ENCODE results near the gene MUC22.
"Not testable (repeated sequence)": the region's sequence is repeated elsewhere in the genome, so short reads cannot be mapped to it uniquely, and the experiment has no call there.

Gene MUC22

GRCh38 chr6:31010393-31011060 lies at the start of gene MUC22:
Gene MUC22, plus strand, starts transcription at chr6:31010474. Its CDS starts 233 bp downstream, at chr6:31010707.
- no peak for DNase-seq

GRCh38 chr6:30960907-30961673 lies 49.2 kb upstream of the MUC22 start:
- no peak for DNase-seq

DNA sequence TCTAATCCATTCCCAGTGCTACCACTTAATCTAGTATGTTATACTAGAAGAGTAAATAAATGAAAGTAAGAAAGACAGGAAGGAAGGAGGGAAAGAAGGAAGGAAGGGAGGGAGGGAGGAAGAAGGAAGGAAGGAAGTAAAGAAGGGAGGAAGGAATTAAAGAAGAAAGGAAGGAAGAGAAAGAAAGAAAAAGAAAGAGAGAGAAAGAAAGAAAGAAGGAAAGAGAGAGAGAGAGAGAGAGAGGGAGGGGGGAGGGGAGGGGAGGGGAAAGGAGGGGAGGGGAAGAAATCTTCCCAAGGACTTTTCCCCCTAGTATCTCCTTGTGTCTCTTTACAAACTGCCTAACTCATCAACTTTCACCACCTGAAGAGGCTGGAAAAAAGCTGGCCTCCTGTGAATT lies 47.6 kb upstream of the MUC22 start:
- DNase-seq, result no peak

- no peak for DNase-seq
Observed at GRCh38 chr6:30963641-30964040, 46.6 kb upstream of the MUC22 start.

DNA sequence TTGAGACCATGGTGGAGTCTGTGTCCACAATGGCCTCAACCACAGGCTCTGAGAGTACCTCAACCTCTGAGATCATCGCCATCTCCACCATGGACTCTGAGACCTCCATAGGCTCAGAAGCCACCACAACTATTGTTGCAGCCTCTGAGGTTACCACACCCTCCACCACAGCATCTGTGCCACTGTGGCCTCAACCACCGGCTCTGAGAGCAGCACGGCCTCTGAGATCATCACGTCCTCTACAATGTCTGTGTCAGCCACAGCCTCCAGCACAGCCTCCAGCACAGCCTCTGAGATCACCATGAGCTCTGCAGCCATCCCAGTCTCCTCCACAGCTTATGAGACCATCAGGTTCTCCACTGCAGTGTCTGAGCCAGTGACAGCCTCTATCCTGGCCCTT lies 46.2 kb upstream of the MUC22 start:
- DNase-seq, result no peak

- no peak for DNase-seq
Observed at GRCh38 chr6:30965140-30965601, 45.1 kb upstream of the MUC22 start.

GRCh38 chr6:30966154-30966553 lies 44.1 kb upstream of the MUC22 start:
- DNase-seq, result no peak

- not testable (repeated sequence) for DNase-seq
Observed at GRCh38 chr6:30969171-30969570, 41.1 kb upstream of the MUC22 start.

GRCh38 chr6:30970946-30971345 lies 39.3 kb upstream of the MUC22 start:
- no peak for DNase-seq

DNA sequence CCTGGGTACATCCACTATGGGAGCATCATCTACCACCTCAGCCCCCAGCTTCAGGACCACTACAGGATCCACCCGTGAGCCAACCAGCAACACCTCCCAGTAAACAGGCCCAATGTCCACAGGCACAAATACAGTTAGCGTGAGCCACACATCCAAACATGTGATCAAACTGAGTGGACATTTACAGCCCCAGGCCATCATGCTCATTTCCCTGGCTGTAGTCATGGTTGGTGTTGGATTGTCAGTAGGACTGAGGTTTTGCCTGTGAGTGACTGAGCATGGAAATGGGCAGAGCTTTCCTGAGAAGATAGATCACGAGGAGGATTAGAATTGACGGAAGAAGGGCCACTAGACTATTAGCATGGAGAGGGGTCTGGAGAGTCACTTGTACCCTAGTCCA lies 37.5 kb upstream of the MUC22 start:
- DNase-seq, result no peak

- DNase-seq, result no peak
Observed at GRCh38 chr6:30974490-30975252, 35.6 kb upstream of the MUC22 start.

DNA sequence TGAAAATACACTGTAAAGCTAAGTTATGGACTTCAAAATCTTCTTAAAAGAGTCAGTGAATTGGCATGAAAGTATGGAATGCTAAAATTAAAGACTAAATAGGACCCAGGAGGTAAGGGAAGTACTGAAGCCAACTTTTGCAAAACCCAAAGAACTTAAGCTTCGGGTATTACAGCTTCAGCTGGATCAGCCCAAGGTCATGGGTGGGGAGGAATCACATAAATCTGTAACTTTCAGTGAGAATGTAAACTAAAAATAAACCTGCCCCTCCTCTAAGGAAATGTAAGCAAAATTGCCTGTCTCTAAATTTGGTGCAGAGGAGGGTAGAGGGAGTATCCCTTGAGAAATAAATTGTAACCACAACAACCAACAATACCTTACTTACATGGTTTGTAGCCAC lies 31.1 kb upstream of the MUC22 start:
- DNase-seq, result no peak

DNA sequence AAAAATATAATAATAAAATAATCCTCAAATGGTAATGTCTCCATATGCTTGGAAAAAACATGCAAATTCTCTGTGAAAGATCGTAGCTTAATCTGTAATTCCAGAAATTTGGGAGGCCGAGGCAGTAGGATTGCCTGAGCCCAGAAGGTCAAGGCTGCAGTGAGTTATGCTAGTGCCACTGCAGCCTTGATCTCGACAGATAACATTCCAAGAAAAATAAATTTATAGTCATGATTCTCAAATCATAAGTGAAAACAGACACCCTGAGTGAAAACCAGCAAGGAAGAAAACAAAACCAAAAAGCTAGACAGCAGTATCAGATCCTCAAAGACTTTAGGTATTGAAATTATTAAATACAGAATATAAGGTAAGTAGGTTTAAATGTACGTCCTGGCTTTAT lies 30.6 kb upstream of the MUC22 start:
- no peak for DNase-seq

DNA sequence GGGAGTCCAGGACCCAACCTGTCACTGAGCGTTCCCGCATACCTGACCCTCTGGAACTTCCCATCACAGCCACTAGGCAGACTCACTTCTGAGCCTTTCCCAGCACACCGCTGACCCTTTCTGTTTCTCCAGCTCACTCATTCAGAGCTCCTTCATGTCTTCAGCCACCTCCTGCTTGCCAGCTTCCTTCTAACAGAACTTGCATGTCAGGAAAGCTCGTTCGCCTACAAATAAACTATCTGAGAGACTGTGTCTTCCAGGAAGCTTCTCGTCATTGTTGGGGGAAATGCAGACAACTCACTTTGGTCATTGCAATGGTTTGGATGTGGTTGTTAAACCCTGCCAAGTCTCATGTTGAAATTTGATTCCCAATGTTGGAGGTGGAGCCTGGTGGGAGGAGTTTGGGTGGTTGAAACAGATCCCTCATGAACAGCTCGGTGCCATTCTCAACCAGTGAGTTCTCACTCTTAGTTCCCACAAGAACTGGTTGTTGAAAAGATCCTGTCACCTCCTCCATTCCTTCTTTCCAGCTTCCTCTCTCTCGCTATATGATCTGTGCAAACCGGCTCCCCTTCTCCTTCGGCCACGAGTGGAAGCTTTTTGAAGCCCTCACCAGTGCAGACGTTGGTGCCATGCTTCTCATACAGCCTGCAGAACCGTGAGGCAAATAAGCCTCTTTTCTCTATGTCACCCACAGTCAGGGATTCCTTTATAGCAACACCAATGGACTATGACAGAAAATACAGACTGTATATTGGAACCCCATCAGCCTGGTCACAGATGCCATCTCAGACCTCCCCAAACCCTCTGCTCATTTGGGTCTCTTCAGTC lies 28.1 kb upstream of the MUC22 start:
- DNase-seq, result no peak

- no peak for DNase-seq
Observed at GRCh38 chr6:30983439-30983838, 26.8 kb upstream of the MUC22 start, which contains the start of gene MUC21. Gene MUC21, plus strand, starts transcription at chr6:30983718. Its CDS starts 241 bp downstream, at chr6:30983959.

- DNase-seq, result no peak
Observed at GRCh38 chr6:30985490-30985889, 24.8 kb upstream of the MUC22 start.

DNA sequence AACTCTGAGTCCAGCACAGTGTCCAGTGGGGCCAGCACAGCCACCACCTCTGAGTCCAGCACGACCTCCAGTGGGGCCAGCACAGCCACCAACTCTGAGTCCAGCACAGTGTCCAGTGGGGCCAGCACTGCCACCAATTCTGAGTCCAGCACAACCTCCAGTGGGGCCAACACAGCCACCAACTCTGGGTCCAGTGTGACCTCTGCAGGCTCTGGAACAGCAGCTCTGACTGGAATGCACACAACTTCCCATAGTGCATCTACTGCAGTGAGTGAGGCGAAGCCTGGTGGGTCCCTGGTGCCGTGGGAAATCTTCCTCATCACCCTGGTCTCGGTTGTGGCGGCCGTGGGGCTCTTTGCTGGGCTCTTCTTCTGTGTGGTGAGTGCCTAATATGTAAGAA lies 23.0 kb upstream of the MUC22 start:
- no peak for DNase-seq

DNA sequence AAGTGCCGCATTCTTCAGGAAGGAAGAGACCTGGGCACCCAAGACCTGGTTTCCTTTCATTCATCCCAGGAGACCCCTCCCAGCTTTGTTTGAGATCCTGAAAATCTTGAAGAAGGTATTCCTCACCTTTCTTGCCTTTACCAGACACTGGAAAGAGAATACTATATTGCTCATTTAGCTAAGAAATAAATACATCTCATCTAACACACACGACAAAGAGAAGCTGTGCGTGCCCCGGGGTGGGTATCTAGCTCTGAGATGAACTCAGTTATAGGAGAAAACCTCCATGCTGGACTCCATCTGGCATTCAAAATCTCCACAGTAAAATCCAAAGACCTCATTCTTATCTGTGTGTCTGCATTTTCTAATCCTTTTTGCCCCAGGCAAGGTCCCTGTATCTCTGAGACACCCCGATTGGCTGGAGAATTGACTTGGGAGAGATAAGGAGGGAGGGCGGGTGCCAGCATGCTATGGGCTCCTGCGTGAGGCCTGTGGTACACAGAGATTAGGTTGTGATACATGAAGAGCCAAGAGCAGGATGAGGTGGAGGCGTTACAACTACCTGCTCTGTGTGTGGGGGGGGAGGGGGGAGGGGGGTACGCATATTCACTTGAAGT lies 22.0 kb upstream of the MUC22 start:
- no peak for DNase-seq

GRCh38 chr6:30990422-30991086 lies 19.7 kb upstream of the MUC22 start:
- DNase-seq, result peak; percentile 2

GRCh38 chr6:30991891-30992290 lies 18.4 kb upstream of the MUC22 start:
- DNase-seq, result no peak

DNA sequence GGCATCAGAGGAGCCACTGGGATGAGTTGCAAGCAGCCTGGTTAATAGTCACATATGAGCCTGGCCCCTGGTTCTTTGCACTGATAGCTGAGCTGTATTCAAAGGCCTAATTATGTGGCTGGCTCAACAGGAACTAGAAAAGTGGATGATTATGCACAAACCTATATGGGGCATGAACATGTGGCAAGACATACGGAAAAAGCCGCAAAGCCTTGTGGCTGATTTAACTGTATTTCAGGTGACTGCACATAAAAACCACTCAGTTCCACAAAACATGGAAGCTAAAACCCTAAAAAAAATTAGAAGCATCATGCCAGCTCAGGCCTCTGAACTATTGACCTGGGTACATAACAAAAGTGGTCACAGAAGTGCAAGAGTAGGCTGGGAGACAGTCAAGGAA lies 13.0 kb upstream of the MUC22 start:
- no peak for DNase-seq

DNA sequence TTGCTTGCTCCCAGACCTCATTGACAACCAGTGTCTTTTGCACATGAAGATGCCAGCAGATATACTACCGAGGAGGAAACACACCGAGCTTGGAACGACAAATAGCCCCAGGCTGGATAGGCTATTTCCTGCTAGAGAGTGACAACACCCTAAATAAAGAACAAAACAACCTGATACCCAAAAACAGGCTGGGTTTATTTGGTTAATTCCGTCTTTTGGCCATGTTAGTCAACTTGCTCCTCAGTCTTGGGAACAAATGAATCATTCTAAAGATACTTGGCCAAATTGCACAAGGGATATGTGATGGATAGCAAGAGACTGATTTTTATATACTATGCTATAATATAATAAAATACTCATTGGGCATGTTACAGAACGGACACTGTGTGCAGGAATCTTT lies 11.5 kb upstream of the MUC22 start:
- no peak for DNase-seq
